Right atrium auricular region (tissue), 2 donors: Measurements from ENCODE around the gene TUB. TPM values are rescaled to one million over a fixed set of nuclear protein-coding genes. Genes with fewer than 3 reads are reported as not detected.

Source experiments
- DNase-seq: peaks from one replicate; pipeline ENCODE4 v3.0.0-alpha.2; 2019; ENCODE audit warnings: low spot score
- H3K27ac ChIP-seq, 2 donors: fragments of 200-600 bp; sonication (generic); 1 replicate in 1 of 2; 2 replicates in 1 of 2; pipeline ENCODE4 v1.5.1; 2016 to 2019
- H3K27me3 ChIP-seq, 2 donors: fragments of 200-600 bp; sonication (generic); one replicate each; pipeline versions ENCODE4 v1.5.1 to v1.6.0; 2017 to 2019
- H3K36me3 ChIP-seq: fragments of 200-600 bp; sonication (generic); one replicate; pipeline ENCODE4 v1.5.1; 2016
- H3K4me1 ChIP-seq, 2 donors: fragments of 200-600 bp; sonication (generic); one replicate each; pipeline versions ENCODE4 v1.5.1 to v1.6.0; 2017 to 2019
- H3K4me3 ChIP-seq, 2 donors: fragments of 200-600 bp; sonication (generic); 1 replicate in 1 of 2; 2 replicates in 1 of 2; pipeline ENCODE4 v1.5.1; 2017 to 2019; ENCODE audit warnings: mild to moderate bottlenecking in 1 of 2, moderate library complexity in 1 of 2
- H3K9me3 ChIP-seq, 2 donors: fragments of 200-600 bp; sonication (generic); one replicate each; pipeline ENCODE4 v1.5.1; 2019
- CTCF ChIP-seq, 2 donors: fragments of 200-600 bp; sonication (generic); IDR thresholded peaks; one replicate each; pipeline ENCODE4 v1.5.1; 2019; ENCODE audit warnings: antibody characterized with exemption in 2 of 2
- total RNA-seq, 2 donors: library from RNA; depleted of rRNA; stranded (reverse); fragments of >200 nt; gene quantifications; one replicate each; pipeline ENCODE4 v1.1.0, GENCODE V29; 2016

TUB gene
- total RNA-seq, 2 donors from 2014 or later, result 11.3 to 22.9 TPM

DNA sequence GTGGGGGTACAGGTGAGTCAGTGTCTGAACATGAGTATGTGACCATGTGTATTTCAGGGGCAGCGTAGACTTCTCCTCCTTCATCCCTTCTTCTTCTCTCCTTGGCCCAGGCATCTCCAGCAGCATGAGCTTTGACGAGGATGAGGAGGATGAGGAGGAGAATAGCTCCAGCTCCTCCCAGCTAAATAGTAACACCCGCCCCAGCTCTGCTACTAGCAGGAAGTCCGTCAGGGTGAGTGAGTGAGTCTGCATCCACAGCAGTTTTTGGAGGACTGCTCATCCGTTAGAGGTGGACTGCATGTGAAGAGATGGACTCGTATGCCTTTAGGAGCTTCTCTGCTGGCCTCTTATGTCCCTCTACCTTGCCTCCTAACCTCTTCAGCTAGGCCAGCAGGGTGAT is 15.6 kb downstream of the TUB start:
- Histone ChIP-seq H3K27ac (no peak overlapping the region), H3K4me3 (no peak overlapping the region), H3K9me3 (no peaks in the 10 kb centered on the region), H3K36me3 (peaks cover 34% of the 10 kb centered on the region), H3K4me1 (peaks cover 0 to 13% of the 10 kb centered on the region in 2 donors), H3K27me3 (no peaks in the 10 kb centered on the region)
- peak; percentile 18 for DNase-seq
- TF ChIP-seq CTCF (IDR thresholded peaks at IDR 0.05), result no peak

- H3K27ac ChIP-seq, result no peak overlapping the region
- no peaks in the 10 kb centered on the region for H3K27me3 ChIP-seq
- peaks cover 0 to 13% of the 10 kb centered on the region in 2 donors for H3K4me1 ChIP-seq
- H3K9me3 ChIP-seq, result no peaks in the 10 kb centered on the region
- peaks cover 39% of the 10 kb centered on the region for H3K36me3 ChIP-seq
- peak; percentile 48 for DNase-seq
- H3K4me3 ChIP-seq, result no peak overlapping the region
- TF ChIP-seq CTCF (IDR thresholded peaks at IDR 0.05), result no peak
These were observed 16.1 kb downstream of the TUB start for GRCh38 chr11:8097062-8097461.

DNA sequence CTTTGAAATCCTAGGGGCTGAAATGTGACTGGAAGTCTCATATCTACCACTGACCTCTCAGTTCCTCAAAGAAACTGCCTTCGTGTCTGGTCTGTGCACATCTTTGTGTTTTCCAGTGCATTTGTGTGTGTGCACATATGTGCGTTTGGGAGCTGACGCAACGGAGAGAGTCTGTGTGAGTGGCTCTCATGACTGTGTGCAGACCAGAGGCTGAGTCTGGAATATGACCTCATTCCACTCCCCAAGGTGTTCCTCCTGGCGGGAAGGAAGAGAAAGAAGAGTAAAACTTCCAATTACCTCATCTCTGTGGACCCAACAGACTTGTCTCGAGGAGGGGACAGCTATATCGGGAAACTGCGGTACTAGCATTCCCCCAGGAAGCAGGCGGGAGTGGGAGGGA is 16.5 kb downstream of the TUB start:
- Histone ChIP-seq H3K36me3 (peaks cover 43% of the 10 kb centered on the region), H3K4me1 (peaks cover 0 to 9% of the 10 kb centered on the region in 2 donors), H3K27ac (no peak overlapping the region), H3K9me3 (no peaks in the 10 kb centered on the region), H3K27me3 (no peaks in the 10 kb centered on the region), H3K4me3 (no peak overlapping the region)
- no peak for TF ChIP-seq CTCF (IDR thresholded peaks at IDR 0.05)
- DNase-seq, result peak; percentile 5

DNA sequence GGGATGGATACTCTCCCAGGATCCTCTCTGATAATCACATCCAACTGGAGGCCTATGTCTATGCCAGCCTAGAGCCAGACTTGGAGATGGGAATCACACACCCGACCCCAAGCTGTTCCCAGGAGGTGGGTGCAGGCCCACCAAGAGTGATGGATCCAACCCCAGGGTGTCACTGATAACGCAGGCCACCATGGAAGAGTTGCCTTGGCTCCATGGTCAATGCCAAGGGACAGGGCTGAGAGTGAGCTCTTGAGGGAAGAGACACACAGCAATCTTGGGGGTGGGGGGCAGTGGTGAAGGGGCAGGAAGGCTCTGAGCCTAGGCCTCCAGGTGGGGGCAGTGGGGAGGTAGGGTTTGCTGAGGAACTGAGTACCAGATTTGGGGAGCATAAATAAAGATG is 16.9 kb downstream of the TUB start:
- H3K27ac ChIP-seq, result no peak overlapping the region
- H3K4me1 ChIP-seq, result peaks cover 0 to 5% of the 10 kb centered on the region in 2 donors
- peaks cover 45% of the 10 kb centered on the region for H3K36me3 ChIP-seq
- no peak for DNase-seq
- H3K27me3 ChIP-seq, result no peaks in the 10 kb centered on the region
- no peak overlapping the region for H3K4me3 ChIP-seq
- TF ChIP-seq CTCF (IDR thresholded peaks at IDR 0.05), result no peak
- no peaks in the 10 kb centered on the region for H3K9me3 ChIP-seq

GRCh38 chr11:8098361-8098760 is 17.4 kb downstream of the TUB start:
- DNase-seq, result peak; percentile 44
- H3K4me3 ChIP-seq, result no peak overlapping the region
- H3K9me3 ChIP-seq, result no peaks in the 10 kb centered on the region
- H3K4me1 ChIP-seq, result peaks cover 0 to under 1% of the 10 kb centered on the region in 2 donors
- TF ChIP-seq CTCF (IDR thresholded peaks at IDR 0.05), result no peak
- no peak overlapping the region for H3K27ac ChIP-seq
- peaks cover 45% of the 10 kb centered on the region for H3K36me3 ChIP-seq
- no peaks in the 10 kb centered on the region for H3K27me3 ChIP-seq

GRCh38 chr11:8098879-8099278 is 17.9 kb downstream of the TUB start:
- no peak overlapping the region for H3K4me3 ChIP-seq
- no peak overlapping the region for H3K27ac ChIP-seq
- H3K4me1 ChIP-seq, result no peaks in the 10 kb centered on the region
- TF ChIP-seq CTCF (IDR thresholded peaks at IDR 0.05), result no peak
- H3K27me3 ChIP-seq, result no peaks in the 10 kb centered on the region
- H3K9me3 ChIP-seq, result no peaks in the 10 kb centered on the region
- peaks cover 45% of the 10 kb centered on the region for H3K36me3 ChIP-seq
- peak; percentile 56 for DNase-seq
